Common myeloid progenitor, CD34-positive (primary cell): Measurements from ENCODE around the gene WDR88.

Source experiments
- CTCF ChIA-PET: fragments of 350-600 bp; sonication (Branson Sonifier 250); formaldehyde crosslinking; loops from one replicate; lab custom pipeline; 2021; ENCODE audit warnings: antibody characterized with exemption; lab: Charles Lee
- POLR2A ChIA-PET: fragments of 350-600 bp; sonication (Branson Sonifier 250); formaldehyde crosslinking; loops from one replicate; lab custom pipeline; 2021; ENCODE audit warnings: antibody characterized with exemption; lab: Charles Lee
- DNase-seq, 3 donors: peaks; one replicate each; pipeline versions ENCODE4 v3.0.0 to v3.0.0-alpha.2; 2013
- H3K27ac ChIP-seq, 2 experiments: 1 replicate in 1 of 2; 2 replicates in 1 of 2; pipeline ENCODE4 v1.7.0; 2013; ENCODE audit warnings: inconsistent platforms in 2 of 2, low read length in 2 of 2, mild to moderate bottlenecking in 2 of 2, low read depth in 1 of 2, moderate library complexity in 1 of 2; ENCODE audit not compliant: severe bottlenecking in 2 of 2, insufficient read depth in 1 of 2, poor library complexity in 1 of 2
- H3K27me3 ChIP-seq, 5 experiments: replicated peaks in 2 of 5; 1 replicate in 3 of 5; 2 replicates in 2 of 5; pipeline versions ENCODE4 v1.6.1 to v1.7.0; 2013; ENCODE audit warnings: low read length in 4 of 5, mild to moderate bottlenecking in 2 of 5, moderate library complexity in 2 of 5, inconsistent platforms in 1 of 5; ENCODE audit not compliant: insufficient read depth in 5 of 5, control insufficient read depth in 4 of 5
- H3K36me3 ChIP-seq, 4 experiments: 1 replicate in 2 of 4; 2 replicates in 2 of 4; pipeline versions ENCODE4 v1.6.1 to v1.7.0; 2013; ENCODE audit warnings: low read length in 3 of 4, control low read depth in 1 of 4, mild to moderate bottlenecking in 1 of 4; ENCODE audit not compliant: control insufficient read depth in 4 of 4, insufficient read depth in 4 of 4
- H3K4me1 ChIP-seq, 4 experiments: 1 replicate in 3 of 4; 2 replicates in 1 of 4; pipeline versions ENCODE4 v1.6.1 to v1.7.1; 2013; ENCODE audit warnings: low read length in 3 of 4, mild to moderate bottlenecking in 3 of 4, control low read depth in 1 of 4, inconsistent platforms in 1 of 4, moderate library complexity in 1 of 4; ENCODE audit not compliant: control insufficient read depth in 4 of 4, insufficient read depth in 4 of 4; ENCODE audit errors: control extremely low read depth in 1 of 4
- H3K4me3 ChIP-seq, 7 experiments: 1 replicate in 4 of 7; 2 replicates in 3 of 7; pipeline versions ENCODE4 v1.5.1 to v1.7.0; 2013; ENCODE audit warnings: mild to moderate bottlenecking in 7 of 7, low read length in 6 of 7, moderate library complexity in 6 of 7, inconsistent platforms in 2 of 7, low read depth in 2 of 7, control low read depth in 1 of 7; ENCODE audit not compliant: insufficient read depth in 4 of 7, control insufficient read depth in 1 of 7; ENCODE audit errors: extremely low read depth in 1 of 7
- H3K9me3 ChIP-seq, 5 experiments: 1 replicate in 4 of 5; 2 replicates in 1 of 5; pipeline versions ENCODE4 v1.6.1 to v1.7.1; 2013; ENCODE audit warnings: low read length in 4 of 5, mild to moderate bottlenecking in 2 of 5, inconsistent platforms in 1 of 5, low read depth in 1 of 5, moderate library complexity in 1 of 5; ENCODE audit not compliant: control insufficient read depth in 4 of 5, insufficient read depth in 2 of 5; ENCODE audit errors: control extremely low read depth in 1 of 5
- WGBS: methylation state at CpG from one replicate; pipeline ENCODE4 v1.1.5; 2013; ENCODE audit not compliant: insufficient coverage; 5-methylcytosine and 5-hydroxymethylcytosine counted together

WDR88 gene

DNA sequence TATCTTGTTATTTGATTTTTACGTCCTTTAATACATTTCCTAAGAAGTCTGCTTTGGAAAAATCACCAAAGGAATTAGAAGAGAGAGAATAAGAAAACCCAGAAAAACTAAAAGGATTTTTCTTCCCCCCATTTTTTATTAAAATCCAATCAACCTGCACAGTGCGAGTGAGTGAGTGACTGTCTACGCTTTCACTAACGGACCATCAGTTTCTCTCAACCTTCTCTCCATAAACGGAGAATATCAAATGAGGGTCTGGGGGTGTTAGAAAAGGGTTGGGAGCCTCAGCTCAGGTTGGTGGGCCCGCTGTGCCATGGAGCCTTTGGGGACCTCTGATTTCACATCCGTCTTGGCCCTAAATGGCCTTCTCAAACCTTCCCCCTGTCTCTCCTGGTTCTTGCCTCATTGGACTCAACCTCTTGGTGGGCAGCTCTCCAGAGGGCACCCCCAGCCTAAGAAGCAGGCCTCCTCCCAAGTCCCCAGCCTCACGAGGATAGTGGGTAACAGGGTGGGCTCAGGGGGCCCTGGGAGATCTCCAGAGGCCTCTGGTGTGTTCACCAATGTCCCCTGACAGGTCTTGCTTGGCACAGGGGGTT is 61.5 kb downstream of the WDR88 start:
- Histone ChIP-seq H3K9me3 (no peaks in the 10 kb centered on the region), H3K4me1 (peaks cover 0 to 16% (median 9%) of the 10 kb centered on the region in 4 experiments), H3K27ac (no peak overlapping the region), H3K4me3 (no peak overlapping the region), H3K36me3 (peaks cover 0 to 6% (median 0%) of the 10 kb centered on the region in 4 experiments), H3K27me3 (peaks cover 0 to 37% (median 8%) of the 10 kb centered on the region in 5 experiments)
- POLR2A ChIA-PET: no interaction called here
- WGBS: 90% methylated on average over 4 of the region's 8 CpGs
- no peak for DNase-seq
- CTCF ChIA-PET: interaction anchor here (1.2 kb wide), 1 partner anchor 9 kb away, joined by 3 read pairs; no protein-coding TSS in a partner anchor

DNA sequence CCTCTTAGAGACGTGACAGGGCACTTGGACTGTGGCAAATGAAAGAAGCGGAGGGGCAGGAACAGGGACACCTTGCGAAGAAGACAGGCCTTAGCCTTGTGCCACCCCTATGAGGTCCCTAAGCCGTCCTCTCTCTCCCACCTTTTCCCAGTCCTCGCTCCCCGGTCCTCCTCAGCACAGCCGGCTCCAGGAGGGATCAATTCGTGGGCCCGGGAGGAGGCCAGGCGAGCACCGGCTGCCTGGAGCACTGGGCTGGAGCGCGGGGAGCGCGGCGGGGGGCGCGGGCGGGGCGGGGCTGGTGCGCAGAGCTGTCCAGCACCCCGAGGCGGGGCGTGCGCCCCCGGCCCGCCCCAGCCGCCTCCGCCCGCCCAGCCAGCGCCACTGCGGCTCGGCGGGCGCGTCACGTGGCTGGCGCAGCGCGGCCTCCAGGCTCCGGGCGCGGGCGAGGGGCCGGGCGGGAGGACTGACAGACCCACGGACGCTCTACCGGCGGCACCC is 62.0 kb downstream of the WDR88 start, which contains the start of gene LRP3:
TSS of gene LRP3 (plus strand) at position 466 of the 498 bp plus-strand sequence. CDS start 456 bp downstream, outside the sequence.
- Histone ChIP-seq H3K27me3 (peaks cover 0 to 37% (median 8%) of the 10 kb centered on the region in 5 experiments), H3K36me3 (peaks cover 0 to 8% (median 0%) of the 10 kb centered on the region in 4 experiments), H3K9me3 (no peaks in the 10 kb centered on the region), H3K4me3 (peak within 1 kb of the TSS; percentile 21 to 66 (median 49)), H3K4me1 (peaks cover 0 to 16% (median 9%) of the 10 kb centered on the region in 4 experiments), H3K27ac (no peak within 1 kb of the TSS)
- DNase-seq: peak in 2 of 3 donors; percentile 33 to 40
- POLR2A ChIA-PET: no interaction called here
- CTCF ChIA-PET: interaction anchor here (1.2 kb wide), 1 partner anchor 10 kb away, joined by 3 read pairs; no protein-coding TSS in a partner anchor
- WGBS: 6% methylated on average over 43 of the region's 50 CpGs

DNA sequence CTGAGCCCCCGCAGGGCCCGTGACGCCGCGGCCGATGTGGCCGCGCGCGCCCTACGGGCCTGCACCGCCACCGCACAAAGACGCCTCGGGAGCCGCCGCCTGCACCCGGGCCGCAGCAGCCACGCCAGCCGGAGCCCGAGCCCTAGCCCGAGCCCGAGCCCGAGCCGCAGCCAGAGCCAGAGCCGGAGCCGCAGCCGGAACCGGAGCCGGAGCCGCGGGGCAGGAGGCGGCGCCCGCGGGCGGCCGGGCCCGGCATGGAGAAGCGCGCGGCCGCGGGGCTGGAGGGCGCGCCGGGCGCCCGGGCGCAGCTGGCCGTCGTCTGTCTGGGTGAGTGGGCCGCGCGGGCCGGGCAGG is 62.6 kb downstream of the WDR88 start:
- Histone ChIP-seq H3K4me1 (peaks cover 0 to 16% (median 9%) of the 10 kb centered on the region in 4 experiments), H3K27ac (no peak overlapping the region), H3K36me3 (peaks cover 0 to 10% (median 0%) of the 10 kb centered on the region in 4 experiments), H3K4me3 (peak overlapping the region; percentile 21 to 66 (median 49)), H3K9me3 (no peaks in the 10 kb centered on the region), H3K27me3 (peaks cover 0 to 37% (median 8%) of the 10 kb centered on the region in 5 experiments)
- POLR2A ChIA-PET: no interaction called here
- CTCF ChIA-PET: no interaction called here
- peak in 2 of 3 donors; percentile 8 to 24 for DNase-seq
- WGBS: under 1% methylated on average over 50 of the region's 57 CpGs

DNA sequence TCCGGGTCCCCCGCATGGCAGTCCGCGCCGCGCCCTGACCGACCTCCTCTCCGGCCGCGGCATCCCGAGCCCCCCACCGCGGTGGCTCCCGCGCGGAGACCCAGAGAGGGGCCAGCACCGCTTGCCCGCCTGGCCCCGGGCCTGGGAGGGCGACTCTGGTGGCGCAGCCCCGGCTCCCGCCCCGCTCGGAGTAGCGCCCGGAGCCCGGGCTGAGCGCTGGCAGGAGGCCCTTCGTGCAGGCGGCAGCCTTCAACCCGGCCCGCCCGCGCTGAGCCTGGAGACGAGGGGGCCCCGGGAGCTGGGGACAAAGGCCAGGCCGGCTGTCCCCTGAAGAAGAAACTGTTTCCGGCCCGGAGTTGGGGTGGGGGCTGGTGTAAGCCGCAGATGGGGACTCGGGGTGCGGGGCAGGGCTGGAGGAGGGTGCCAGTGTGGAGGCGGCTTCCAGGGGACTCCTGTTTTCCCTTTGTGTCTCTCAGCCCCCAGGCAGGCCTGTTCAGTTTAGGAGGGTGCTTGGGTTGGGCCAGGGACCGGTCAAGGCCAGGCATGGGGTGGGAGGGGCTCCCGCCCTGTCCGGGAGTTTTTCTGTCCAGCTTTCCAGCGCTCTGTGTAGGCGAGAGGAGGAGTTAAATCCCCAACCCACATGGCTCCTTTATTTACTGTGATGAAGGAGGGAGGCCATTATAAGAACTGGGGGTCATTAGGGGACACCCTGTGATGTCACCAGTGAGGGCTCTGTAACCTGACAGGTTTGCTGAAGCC is 63.2 kb downstream of the WDR88 start:
- Histone ChIP-seq H3K27ac (no peak overlapping the region), H3K4me3 (peak overlapping the region; percentile 21 to 66 (median 49)), H3K4me1 (peaks cover 0 to 16% (median 9%) of the 10 kb centered on the region in 4 experiments), H3K27me3 (peaks cover 0 to 37% (median 8%) of the 10 kb centered on the region in 5 experiments), H3K36me3 (peaks cover 0 to 10% (median 0%) of the 10 kb centered on the region in 4 experiments), H3K9me3 (no peaks in the 10 kb centered on the region)
- 8% methylated on average over 49 of the region's 49 CpGs for WGBS
- CTCF ChIA-PET: interaction anchor here (1.9 to 2.6 kb wide), 2 partner anchors 8 to 11 kb away, joined by 5 to 8 read pairs; no protein-coding TSS in a partner anchor
- POLR2A ChIA-PET: no interaction called here
- DNase-seq: peak in 2 of 3 donors; percentile 13 to 20

DNA sequence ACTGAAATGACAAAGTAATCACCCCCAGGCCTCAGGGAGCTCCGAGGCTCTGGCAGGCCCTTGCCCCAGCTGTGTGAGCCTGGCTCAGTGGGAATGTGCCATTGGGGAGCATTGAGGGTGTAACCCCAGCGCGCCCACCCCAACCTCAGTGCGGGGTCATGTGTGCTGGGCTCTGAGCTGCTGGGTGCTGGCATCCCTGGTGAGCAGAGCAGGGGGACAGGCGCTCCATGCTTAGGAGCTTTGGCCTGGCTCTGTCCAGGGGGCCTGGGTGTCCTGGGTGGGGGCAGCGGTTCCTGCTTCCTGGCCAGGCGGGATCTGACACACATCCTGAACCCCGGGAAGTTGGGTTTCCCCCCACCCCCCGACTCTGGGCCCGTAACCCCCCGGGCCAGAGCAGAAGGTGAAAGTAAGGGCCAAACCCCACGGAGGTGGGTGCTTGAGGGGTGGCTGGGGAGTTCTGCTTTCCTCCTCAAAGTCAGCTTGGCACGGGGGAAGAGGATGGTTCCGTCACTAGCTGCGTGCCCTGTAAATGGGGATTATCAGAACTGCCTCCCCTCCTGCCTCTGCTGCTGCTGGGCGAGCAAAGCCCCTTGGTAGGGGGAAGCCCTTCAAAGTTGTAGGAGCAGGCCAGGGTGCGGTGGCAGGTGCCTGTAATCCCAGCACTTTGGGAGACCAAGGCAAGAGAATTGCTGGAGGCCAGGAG is 63.9 kb downstream of the WDR88 start:
- H3K4me3 ChIP-seq: peak overlapping the region in 3 of 7 experiments; percentile 13 to 66 (median 48)
- ChIA-PET POLR2A (no interaction called here), CTCF (interaction anchor here (1.2 to 2.6 kb wide), 3 partner anchors 9 to 14 kb away, joined by 5 to 8 read pairs (median 5); no protein-coding TSS in a partner anchor)
- no peak overlapping the region for H3K27ac ChIP-seq
- H3K4me1 ChIP-seq: peaks cover 0 to 16% (median 9%) of the 10 kb centered on the region in 4 experiments
- H3K9me3 ChIP-seq: no peaks in the 10 kb centered on the region
- DNase-seq: no peak
- WGBS: 95% methylated on average over 13 of the region's 17 CpGs
- H3K36me3 ChIP-seq: peaks cover 0 to 10% (median 0%) of the 10 kb centered on the region in 4 experiments
- H3K27me3 ChIP-seq: peaks cover 0 to 34% (median 8%) of the 10 kb centered on the region in 5 experiments

DNA sequence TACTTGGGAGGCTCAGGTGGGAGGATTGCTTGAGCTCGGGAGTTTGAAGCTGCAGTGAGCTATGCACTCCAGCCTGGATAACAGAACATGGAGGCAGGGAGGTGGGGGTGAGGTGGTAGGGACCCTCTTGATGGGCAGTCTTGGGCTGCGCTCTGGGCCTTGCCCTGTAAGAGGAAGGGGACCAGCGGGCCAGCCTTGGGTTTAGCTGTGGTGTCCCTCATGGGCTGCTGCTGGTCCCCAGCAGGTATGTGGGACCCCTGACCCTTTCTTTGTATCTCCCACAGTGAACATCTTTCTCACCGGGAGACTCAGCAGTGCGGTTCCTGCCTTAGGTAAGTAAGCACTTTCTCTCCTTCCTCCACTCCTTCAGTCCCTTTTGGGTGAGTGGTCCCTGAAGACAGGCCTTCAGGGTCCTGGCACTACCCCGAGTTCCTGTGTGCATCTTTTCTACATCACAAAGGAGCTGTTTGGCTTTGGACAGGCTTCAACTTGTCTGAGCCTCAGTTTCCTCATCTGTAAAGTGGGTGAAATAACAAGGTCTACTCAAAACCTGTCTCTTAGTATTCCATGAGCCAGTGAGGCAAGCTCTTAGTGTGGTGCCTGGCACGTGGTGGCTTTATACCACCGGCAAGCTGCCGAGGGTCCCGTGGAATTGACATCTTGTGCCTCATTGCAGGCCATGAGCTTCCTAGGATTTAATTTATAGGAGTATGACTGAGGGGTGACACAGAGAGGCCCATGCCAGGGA is 64.7 kb downstream of the WDR88 start:
- ChIA-PET POLR2A (no interaction called here), CTCF (interaction anchor here (1.2 to 2.6 kb wide), 4 partner anchors 10 to 52 kb away, joined by 5 to 8 read pairs (median 6); no protein-coding TSS in a partner anchor)
- no peak overlapping the region for H3K27ac ChIP-seq
- no peak for DNase-seq
- peaks cover 0 to 16% (median 9%) of the 10 kb centered on the region in 4 experiments for H3K4me1 ChIP-seq
- H3K9me3 ChIP-seq: no peaks in the 10 kb centered on the region
- WGBS: over 99% methylated on average over 8 of the region's 10 CpGs
- H3K36me3 ChIP-seq: peaks cover 0 to 10% (median 0%) of the 10 kb centered on the region in 4 experiments
- no peak overlapping the region for H3K4me3 ChIP-seq
- peaks cover 0 to 33% (median 8%) of the 10 kb centered on the region in 5 experiments for H3K27me3 ChIP-seq
